ENCODE measurements around the gene LRRTM4. TPM values are rescaled to one million over a fixed set of nuclear protein-coding genes. Genes with fewer than 3 reads are reported as not detected.
"Not testable (repeated sequence)": the region's sequence is repeated elsewhere in the genome, so short reads cannot be mapped to it uniquely, and the experiment has no call there.

The LRRTM4 gene
- total RNA-seq, 4 donors from 2014 or later, result 0.09 to 1.1 (median 0.61) TPM

GRCh38 chr2:77104554-77104953 lies 417.6 kb downstream of the LRRTM4 start:
- H3K27ac ChIP-seq, result no peak overlapping the region

GRCh38 chr2:77102927-77103326 lies 419.2 kb downstream of the LRRTM4 start:
- TF ChIP-seq CTCF (IDR thresholded peaks at IDR 0.05 in 4 of 5, conservative IDR thresholded peaks at IDR 0.05 in 1 of 5) (no peak), POLR2A (IDR thresholded peaks at IDR 0.05) (no peak)
- Histone ChIP-seq H3K4me1 (no peaks in the 10 kb centered on the region), H3K9me3 (no peaks in the 10 kb centered on the region), H3K36me3 (no peaks in the 10 kb centered on the region), H3K27ac (no peak overlapping the region), H3K4me3 (no peak overlapping the region), H3K27me3 (no peaks in the 10 kb centered on the region)
- in situ Hi-C loops (cut with MboI; ENCODE audit: low sequenced_read_pairs in 4 of 4), result no loop called here
- no peak for ATAC-seq
- intact Hi-C loops (cut with DNase I; ENCODE audit: low total_unique reads), result no loop called here
- DNase-seq, result no peak

More at GRCh38 chr2:77104554-77104953, 417.6 kb downstream of the LRRTM4 start:
- Histone ChIP-seq H3K27me3 (no peaks in the 10 kb centered on the region), H3K36me3 (no peaks in the 10 kb centered on the region), H3K4me1 (no peaks in the 10 kb centered on the region), H3K9me3 (no peaks in the 10 kb centered on the region), H3K4me3 (no peak overlapping the region)
- TF ChIP-seq POLR2A (IDR thresholded peaks at IDR 0.05) (no peak), CTCF (IDR thresholded peaks at IDR 0.05 in 4 of 5, conservative IDR thresholded peaks at IDR 0.05 in 1 of 5) (no peak)
- in situ Hi-C loops (cut with MboI; ENCODE audit: low sequenced_read_pairs in 4 of 4), result no loop called here
- intact Hi-C loops (cut with DNase I; ENCODE audit: low total_unique reads), result no loop called here
- no peak for ATAC-seq
- DNase-seq, result no peak

- no peak overlapping the region for H3K4me3 ChIP-seq
- no peaks in the 10 kb centered on the region for H3K27me3 ChIP-seq
- no peak for TF ChIP-seq CTCF (IDR thresholded peaks at IDR 0.05 in 4 of 5, conservative IDR thresholded peaks at IDR 0.05 in 1 of 5)
- TF ChIP-seq POLR2A (IDR thresholded peaks at IDR 0.05), result no peak
- H3K9me3 ChIP-seq, result no peaks in the 10 kb centered on the region
- H3K36me3 ChIP-seq, result no peaks in the 10 kb centered on the region
- ATAC-seq (no peak), DNase-seq (no peak)
- H3K27ac ChIP-seq, result no peak overlapping the region
- in situ Hi-C loops (cut with MboI; ENCODE audit: low sequenced_read_pairs in 4 of 4), result no loop called here
- H3K4me1 ChIP-seq, result no peaks in the 10 kb centered on the region
- intact Hi-C loops (cut with DNase I; ENCODE audit: low total_unique reads), result no loop called here
These were observed 420.3 kb downstream of the LRRTM4 start for GRCh38 chr2:77101796-77102452.

GRCh38 chr2:77099961-77100360 lies 422.2 kb downstream of the LRRTM4 start:
- no peak for DNase-seq
- Histone ChIP-seq H3K4me3 (no peak overlapping the region), H3K27ac (no peak overlapping the region), H3K36me3 (no peaks in the 10 kb centered on the region), H3K9me3 (no peaks in the 10 kb centered on the region), H3K27me3 (no peaks in the 10 kb centered on the region), H3K4me1 (no peaks in the 10 kb centered on the region)
- in situ Hi-C loops (cut with MboI; ENCODE audit: low sequenced_read_pairs in 4 of 4), result no loop called here
- intact Hi-C loops (cut with DNase I; ENCODE audit: low total_unique reads), result no loop called here
- no peak for TF ChIP-seq POLR2A (IDR thresholded peaks at IDR 0.05)
- no peak for TF ChIP-seq CTCF (IDR thresholded peaks at IDR 0.05 in 4 of 5, conservative IDR thresholded peaks at IDR 0.05 in 1 of 5)
- no peak for ATAC-seq

- H3K9me3 ChIP-seq; intact Hi-C loops (cut with DNase I; ENCODE audit: low total_unique reads); in situ Hi-C loops (cut with MboI; ENCODE audit: low sequenced_read_pairs in 4 of 4); H3K4me3 ChIP-seq; H3K4me1 ChIP-seq; H3K36me3 ChIP-seq; ATAC-seq; H3K27me3 ChIP-seq; H3K27ac ChIP-seq; DNase-seq: not testable (repeated sequence)
These were observed 426.7 kb downstream of the LRRTM4 start for GRCh38 chr2:77095525-77095924.

Measured in gastrocnemius medialis (tissue), 4 donors.